ENCODE results near the gene TBC1D8.

Gene TBC1D8

GRCh38 chr2:101135412-101136296 is 15.5 kb downstream of the TBC1D8 start:
- DNase-seq (ENCODE audit: low spot score), result no peak

- DNase-seq (ENCODE audit: low spot score), result no peak
Observed at GRCh38 chr2:101133492-101134100, 17.6 kb downstream of the TBC1D8 start.

GRCh38 chr2:101132202-101132601 is 19.0 kb downstream of the TBC1D8 start:
- no peak for DNase-seq (ENCODE audit: low spot score)

GRCh38 chr2:101130081-101130480 is 21.1 kb downstream of the TBC1D8 start:
- DNase-seq (ENCODE audit: low spot score), result no peak

GRCh38 chr2:101127319-101128056 is 23.7 kb downstream of the TBC1D8 start:
- no peak for DNase-seq (ENCODE audit: low spot score)

GRCh38 chr2:101125808-101126207 is 25.4 kb downstream of the TBC1D8 start:
- DNase-seq (ENCODE audit: low spot score), result no peak

GRCh38 chr2:101125374-101125773 is 25.8 kb downstream of the TBC1D8 start:
- no peak for DNase-seq (ENCODE audit: low spot score)

- no peak for DNase-seq (ENCODE audit: low spot score)
Observed at GRCh38 chr2:101124643-101125366, 26.4 kb downstream of the TBC1D8 start.

- no peak for DNase-seq (ENCODE audit: low spot score)
Observed at GRCh38 chr2:101123795-101124471, 27.2 kb downstream of the TBC1D8 start.

GRCh38 chr2:101121174-101121573 is 30.0 kb downstream of the TBC1D8 start:
- no peak for DNase-seq (ENCODE audit: low spot score)

- DNase-seq (ENCODE audit: low spot score), result no peak
Observed at GRCh38 chr2:101120124-101120996, 30.8 kb downstream of the TBC1D8 start.

- DNase-seq (ENCODE audit: low spot score), result no peak
Observed at GRCh38 chr2:101119431-101119830, 31.8 kb downstream of the TBC1D8 start.

- no peak for DNase-seq (ENCODE audit: low spot score)
Observed at GRCh38 chr2:101116841-101117552, 34.2 kb downstream of the TBC1D8 start.

- no peak for DNase-seq (ENCODE audit: low spot score)
Observed at GRCh38 chr2:101116348-101116747, 34.8 kb downstream of the TBC1D8 start.

GRCh38 chr2:101115664-101116063 is 35.5 kb downstream of the TBC1D8 start:
- no peak for DNase-seq (ENCODE audit: low spot score)

- DNase-seq (ENCODE audit: low spot score), result no peak
Observed at GRCh38 chr2:101114815-101115214, 36.4 kb downstream of the TBC1D8 start.

GRCh38 chr2:101114268-101114783 is 36.9 kb downstream of the TBC1D8 start:
- DNase-seq (ENCODE audit: low spot score), result no peak

- DNase-seq (ENCODE audit: low spot score), result no peak
Observed at GRCh38 chr2:101113441-101114267, 37.5 kb downstream of the TBC1D8 start.

GRCh38 chr2:101112772-101113157 is 38.4 kb downstream of the TBC1D8 start:
- no peak for DNase-seq (ENCODE audit: low spot score)

Measured in CD4-positive, alpha-beta T cell treated with Interleukin-6 at 100 ng/mL for 8 hours (primary cell).